Measurements from ENCODE around the gene NEURL2.

GRCh38 chr20:45845452-45845851 lies 45.6 kb downstream of the NEURL2 start:
- TF ChIP-seq, protein P1, sequence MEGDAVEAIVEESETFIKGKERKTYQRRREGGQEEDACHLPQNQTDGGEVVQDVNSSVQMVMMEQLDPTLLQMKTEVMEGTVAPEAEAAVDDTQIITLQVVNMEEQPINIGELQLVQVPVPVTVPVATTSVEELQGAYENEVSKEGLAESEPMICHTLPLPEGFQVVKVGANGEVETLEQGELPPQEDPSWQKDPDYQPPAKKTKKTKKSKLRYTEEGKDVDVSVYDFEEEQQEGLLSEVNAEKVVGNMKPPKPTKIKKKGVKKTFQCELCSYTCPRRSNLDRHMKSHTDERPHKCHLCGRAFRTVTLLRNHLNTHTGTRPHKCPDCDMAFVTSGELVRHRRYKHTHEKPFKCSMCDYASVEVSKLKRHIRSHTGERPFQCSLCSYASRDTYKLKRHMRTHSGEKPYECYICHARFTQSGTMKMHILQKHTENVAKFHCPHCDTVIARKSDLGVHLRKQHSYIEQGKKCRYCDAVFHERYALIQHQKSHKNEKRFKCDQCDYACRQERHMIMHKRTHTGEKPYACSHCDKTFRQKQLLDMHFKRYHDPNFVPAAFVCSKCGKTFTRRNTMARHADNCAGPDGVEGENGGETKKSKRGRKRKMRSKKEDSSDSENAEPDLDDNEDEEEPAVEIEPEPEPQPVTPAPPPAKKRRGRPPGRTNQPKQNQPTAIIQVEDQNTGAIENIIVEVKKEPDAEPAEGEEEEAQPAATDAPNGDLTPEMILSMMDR (IDR thresholded peaks at IDR 0.05), result no peak
- no peak for TF ChIP-seq POLR2A (IDR thresholded peaks at IDR 0.05)

All from uterus (tissue), 2 donors.